ENCODE results near the gene PDZD2. TPM values are rescaled to one million over a fixed set of nuclear protein-coding genes. Genes with fewer than 3 reads are reported as not detected.
A peak's percentile ranks its signal among the peaks of the same experiment; 100 is the strongest.

Gene PDZD2
- total and polyA plus RNA-seq, 12 donors: 2.2 to 10.3 (median 5.0) TPM

DNA sequence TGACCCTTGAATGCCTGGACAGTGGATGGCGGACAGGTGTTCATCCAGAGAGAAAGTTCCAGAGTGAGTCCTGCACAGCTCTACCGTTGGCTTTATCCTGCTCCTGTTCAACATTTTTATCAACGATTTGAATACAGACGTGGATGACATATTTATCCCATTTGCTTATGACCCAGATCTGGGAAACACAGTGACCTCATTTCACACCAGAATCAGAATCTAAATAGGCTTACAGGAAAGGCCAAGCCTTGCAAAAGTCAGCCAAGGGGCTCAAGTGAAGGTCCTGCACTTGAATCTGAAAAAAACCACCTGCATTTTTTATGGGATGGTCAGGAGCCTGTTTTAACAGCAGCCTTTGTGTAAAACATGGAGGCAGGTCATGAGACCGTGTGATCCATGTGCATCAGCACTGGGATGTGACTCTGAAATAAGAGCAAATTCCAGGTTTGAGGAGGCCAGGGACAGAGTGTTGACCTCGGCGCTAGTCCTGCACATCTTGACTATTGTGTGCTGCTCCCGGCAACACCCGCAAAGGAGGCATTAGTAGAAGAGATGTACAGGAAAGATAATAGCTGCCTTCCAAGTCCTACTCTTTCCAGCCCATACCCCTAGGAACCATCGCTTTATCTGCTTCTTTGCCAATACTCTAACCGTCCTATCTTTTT is 18.5 kb downstream of the PDZD2 start:
- Histone ChIP-seq H3K4me1 (replicated peaks in 1 of 2) (no peaks in the 10 kb centered on the region), H3K9me3 (replicated peaks in 1 of 3) (no peaks in the 10 kb centered on the region), H3K36me3 (replicated peaks in 1 of 2) (no peaks in the 10 kb centered on the region), H3K27ac (no peak overlapping the region), H3K4me3 (no peak overlapping the region), H3K27me3 (no peaks in the 10 kb centered on the region)
- intact Hi-C loops (cut with DNase I): no loop called here
- TF ChIP-seq CTCF (IDR thresholded peaks at IDR 0.05) (no peak), POLR2A (IDR thresholded peaks at IDR 0.05) (no peak)
- peak in 1 of 7 donors; percentile 15 for DNase-seq
- 75 to 80% (median 76%) methylated on average over 11 of the region's 11 CpGs for WGBS, 4 donors

DNA sequence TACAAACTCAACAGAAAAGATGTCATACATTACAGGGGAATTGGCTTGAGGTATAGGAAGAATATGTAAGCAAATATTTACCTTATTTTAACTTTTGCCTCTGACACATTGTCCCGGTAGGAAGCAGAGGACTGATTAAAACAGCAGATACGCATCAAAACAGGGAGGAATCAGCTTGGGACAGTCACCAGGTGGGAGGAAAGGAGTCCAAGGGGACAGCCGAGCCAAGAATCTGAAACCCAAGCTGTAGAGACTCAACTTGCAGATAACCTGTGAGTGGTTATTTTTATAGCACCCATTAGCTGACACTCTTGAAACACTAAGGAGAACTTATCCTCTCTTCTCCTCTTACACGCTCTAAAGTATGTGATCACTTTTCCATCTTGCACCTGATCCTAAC is 22.3 kb downstream of the PDZD2 start:
- H3K4me1 ChIP-seq (replicated peaks in 1 of 2): no peaks in the 10 kb centered on the region
- no peak overlapping the region for H3K27ac ChIP-seq
- intact Hi-C loops (cut with DNase I): no loop called here
- H3K4me3 ChIP-seq: no peak overlapping the region
- no peaks in the 10 kb centered on the region for H3K36me3 ChIP-seq (replicated peaks in 1 of 2)
- no peaks in the 10 kb centered on the region for H3K9me3 ChIP-seq (replicated peaks in 1 of 3)
- no peaks in the 10 kb centered on the region for H3K27me3 ChIP-seq
- 85 to 87% (median 86%) methylated on average over 4 of the region's 4 CpGs for WGBS, 4 donors
- no peak for TF ChIP-seq POLR2A (IDR thresholded peaks at IDR 0.05)
- TF ChIP-seq CTCF (IDR thresholded peaks at IDR 0.05): no peak
- no peak for DNase-seq

DNA sequence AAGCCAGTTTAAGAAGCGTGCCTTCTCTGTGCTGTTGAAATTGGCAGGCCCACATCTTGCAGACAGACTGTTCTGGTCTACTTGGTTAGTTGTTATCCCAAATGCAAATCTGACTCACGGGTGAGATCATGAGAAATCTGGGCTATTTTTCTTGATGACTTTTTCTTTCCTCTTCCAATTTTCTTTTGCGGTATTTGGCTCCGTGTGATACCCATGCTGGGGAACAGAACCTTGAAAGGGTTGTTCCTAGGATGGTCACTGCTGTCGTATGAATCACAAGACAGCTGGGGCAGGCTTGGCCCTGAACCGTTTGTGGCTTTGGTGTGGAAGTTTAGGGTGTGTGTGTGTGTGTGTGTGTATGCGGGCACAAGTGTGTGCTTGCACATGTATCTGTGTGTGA is 24.6 kb downstream of the PDZD2 start:
- DNase-seq: peak in 6 of 7 donors; percentile 39 to 77 (median 62)
- TF ChIP-seq POLR2A (IDR thresholded peaks at IDR 0.05) (no peak), CTCF (IDR thresholded peaks at IDR 0.05) (no peak)
- no peak overlapping the region for H3K4me3 ChIP-seq
- 33 to 50% (median 42%) methylated on average over 7 of the region's 7 CpGs for WGBS, 4 donors
- H3K27me3 ChIP-seq: no peaks in the 10 kb centered on the region
- H3K4me1 ChIP-seq (replicated peaks in 1 of 2): no peaks in the 10 kb centered on the region
- peak overlapping the region in 3 of 5 donors; percentile 27 to 41 (median 32) for H3K27ac ChIP-seq
- H3K36me3 ChIP-seq (replicated peaks in 1 of 2): no peaks in the 10 kb centered on the region
- no peaks in the 10 kb centered on the region for H3K9me3 ChIP-seq (replicated peaks in 1 of 3)
- intact Hi-C loops (cut with DNase I): no loop called here

- TF ChIP-seq POLR2A (IDR thresholded peaks at IDR 0.05): no peak
- TF ChIP-seq CTCF (IDR thresholded peaks at IDR 0.05): no peak
- DNase-seq: no peak
- 74 to 86% (median 82%) methylated on average over 8 of the region's 8 CpGs for WGBS, 4 donors
- Histone ChIP-seq H3K36me3 (replicated peaks in 1 of 2) (no peaks in the 10 kb centered on the region), H3K27me3 (no peaks in the 10 kb centered on the region), H3K27ac (no peak overlapping the region), H3K4me3 (no peak overlapping the region), H3K4me1 (replicated peaks in 1 of 2) (no peaks in the 10 kb centered on the region), H3K9me3 (replicated peaks in 1 of 3) (no peaks in the 10 kb centered on the region)
- intact Hi-C loops (cut with DNase I): no loop called here
These were observed 25.6 kb downstream of the PDZD2 start for GRCh38 chr5:31664566-31664965.
